NCI-H2107 (cell line): ENCODE measurements around the gene DIPK1A.

Experiments
- DNase-seq: peaks from one replicate; lab custom pipeline; 2025; lab: John Stamatoyannopoulos, UW

DIPK1A gene

DNA sequence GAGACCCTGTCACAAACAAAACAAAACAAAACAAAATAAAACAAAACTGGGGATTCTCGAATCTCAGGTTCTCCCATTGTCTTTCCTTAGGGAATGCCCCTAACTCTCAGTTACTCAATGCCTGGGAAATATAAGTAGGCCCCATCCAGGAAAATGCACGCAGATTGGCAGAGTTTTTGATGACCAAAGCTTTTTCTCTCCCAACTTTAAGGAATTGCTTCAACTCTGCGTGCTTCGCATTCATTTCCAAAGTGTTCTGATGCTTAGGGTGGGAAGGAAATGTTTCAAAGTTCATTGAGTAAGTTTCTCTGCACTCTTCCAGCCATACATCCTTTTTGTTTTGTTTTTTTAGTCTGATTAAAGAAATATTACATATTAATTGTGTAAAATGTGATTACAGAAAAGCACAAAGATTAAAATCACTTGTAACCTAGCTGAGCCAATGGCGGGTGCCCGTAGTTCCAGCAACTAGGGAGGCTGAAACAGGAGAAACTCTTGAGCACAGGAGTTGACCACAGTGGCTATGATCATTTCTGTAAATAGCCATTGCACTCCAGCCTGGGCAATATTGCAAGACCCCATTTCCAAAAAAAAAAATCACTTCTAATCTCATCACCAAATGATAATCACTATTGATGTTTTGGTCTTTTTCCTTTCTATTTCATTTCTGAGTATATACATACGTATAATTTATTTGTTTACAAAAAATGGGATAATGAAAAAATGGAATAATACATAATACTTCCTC is 157.9 kb downstream of the DIPK1A start:
- DNase-seq: no peak

DNA sequence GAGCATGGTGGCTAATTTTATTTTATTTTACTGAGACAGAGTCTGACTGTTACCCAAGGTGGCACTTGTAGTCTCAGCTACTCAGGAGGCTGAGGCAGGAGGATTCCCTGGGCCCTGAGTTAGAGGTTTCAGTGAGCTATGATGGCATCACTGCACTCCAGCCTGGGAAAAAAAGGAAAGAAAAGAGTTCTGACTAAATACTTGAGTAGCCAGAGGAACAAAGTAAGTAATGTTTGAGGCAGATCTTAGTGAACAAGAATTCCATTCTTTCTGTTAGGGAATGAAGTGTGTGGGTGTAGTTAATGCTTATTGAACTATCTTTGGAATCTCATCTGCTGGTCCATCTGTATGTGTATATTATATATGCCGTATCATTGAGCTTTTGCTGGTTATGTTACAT is 163.3 kb downstream of the DIPK1A start:
- DNase-seq: no peak

DNA sequence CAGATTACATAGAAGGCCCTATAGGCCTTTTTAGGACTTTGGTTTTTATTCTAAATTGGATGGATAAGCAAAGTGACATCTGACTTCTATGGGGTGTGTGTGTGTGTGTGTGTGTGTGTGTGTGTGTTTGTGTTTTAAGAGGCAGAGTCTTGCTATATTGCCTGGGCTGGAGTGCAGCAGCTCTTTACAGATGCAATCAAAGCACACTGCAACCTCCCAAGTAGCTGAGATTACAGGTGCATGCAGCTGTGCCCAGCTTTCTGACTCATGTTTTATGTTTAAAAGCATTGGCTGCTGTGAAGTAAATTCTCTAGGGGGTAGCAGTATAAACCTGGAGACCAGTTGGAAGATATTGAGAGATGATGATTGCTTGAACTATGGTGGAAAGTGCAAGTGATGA is 164.0 kb downstream of the DIPK1A start:
- no peak for DNase-seq

DNA sequence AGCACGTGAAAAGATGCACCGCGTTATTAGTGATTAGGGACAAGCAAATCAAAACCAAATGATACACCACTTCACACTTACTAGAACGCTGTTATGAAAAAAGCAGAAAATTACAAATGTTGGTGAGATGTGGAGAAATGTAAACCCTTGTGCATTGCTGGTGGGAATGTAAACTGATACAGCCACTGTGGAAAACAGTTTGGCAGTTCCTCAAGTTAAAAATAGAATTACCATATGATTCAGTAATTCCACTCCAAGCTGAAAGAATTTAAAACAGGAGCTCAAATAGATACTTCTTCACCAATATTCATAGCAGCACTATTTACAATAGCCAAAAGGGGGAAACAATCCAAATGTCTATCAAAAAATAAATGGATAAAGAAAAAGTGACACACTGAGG is 166.1 kb downstream of the DIPK1A start:
- DNase-seq: no peak

DNA sequence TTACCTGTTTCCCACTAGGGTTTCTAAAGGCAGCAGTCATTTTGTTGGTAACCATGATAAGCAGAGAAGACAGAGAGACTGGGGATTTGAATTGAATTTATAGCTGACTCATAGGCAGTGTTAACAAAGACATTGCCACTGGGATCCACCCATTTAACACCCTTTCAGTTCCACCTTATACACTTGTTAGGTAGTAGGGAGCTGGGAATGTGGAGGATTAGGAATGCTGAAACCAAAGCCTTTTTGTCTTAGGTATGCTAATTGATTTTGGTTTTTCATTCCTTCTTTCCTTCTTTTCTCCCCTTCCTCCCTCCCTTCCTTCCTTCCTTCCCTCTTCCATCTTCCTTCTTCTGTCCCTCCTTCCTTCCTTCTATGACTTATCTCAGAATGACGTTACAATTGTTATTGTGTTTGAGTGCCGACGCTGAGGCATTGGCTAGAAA is 168.9 kb downstream of the DIPK1A start:
- DNase-seq: no peak
